Right atrium auricular region (tissue), 2 donors: ENCODE data around the gene SLC4A5. TPM values are rescaled to one million over a fixed set of nuclear protein-coding genes. Genes with fewer than 3 reads are reported as not detected.
"Not testable (repeated sequence)": the region's sequence is repeated elsewhere in the genome, so short reads cannot be mapped to it uniquely, and the experiment has no call there.

ENCODE experiments used
- DNase-seq: peaks from one replicate; pipeline ENCODE4 v3.0.0-alpha.2; 2019; ENCODE audit warnings: low spot score
- H3K27ac ChIP-seq, 2 donors: fragments of 200-600 bp; sonication (generic); 1 replicate in 1 of 2; 2 replicates in 1 of 2; pipeline ENCODE4 v1.5.1; 2016 to 2019
- H3K27me3 ChIP-seq, 2 donors: fragments of 200-600 bp; sonication (generic); one replicate each; pipeline versions ENCODE4 v1.5.1 to v1.6.0; 2017 to 2019
- H3K36me3 ChIP-seq: fragments of 200-600 bp; sonication (generic); one replicate; pipeline ENCODE4 v1.5.1; 2016
- H3K4me1 ChIP-seq, 2 donors: fragments of 200-600 bp; sonication (generic); one replicate each; pipeline versions ENCODE4 v1.5.1 to v1.6.0; 2017 to 2019
- H3K4me3 ChIP-seq, 2 donors: fragments of 200-600 bp; sonication (generic); 1 replicate in 1 of 2; 2 replicates in 1 of 2; pipeline ENCODE4 v1.5.1; 2017 to 2019; ENCODE audit warnings: mild to moderate bottlenecking in 1 of 2, moderate library complexity in 1 of 2
- H3K9me3 ChIP-seq, 2 donors: fragments of 200-600 bp; sonication (generic); one replicate each; pipeline ENCODE4 v1.5.1; 2019
- CTCF ChIP-seq, 2 donors: fragments of 200-600 bp; sonication (generic); IDR thresholded peaks; one replicate each; pipeline ENCODE4 v1.5.1; 2019; ENCODE audit warnings: antibody characterized with exemption in 2 of 2
- total RNA-seq, 2 donors: library from RNA; depleted of rRNA; stranded (reverse); fragments of >200 nt; gene quantifications; one replicate each; pipeline ENCODE4 v1.1.0, GENCODE V29; 2016

SLC4A5 gene
- total RNA-seq, 2 donors from 2014 or later = 0.28 to 1.3 TPM

GRCh38 chr2:74194799-74195198 lies 148.4 kb downstream of the SLC4A5 start:
- Histone ChIP-seq H3K9me3 (no peaks in the 10 kb centered on the region), H3K27ac (no peak overlapping the region), H3K4me1 (peaks cover 0 to 12% of the 10 kb centered on the region in 2 donors), H3K36me3 (no peaks in the 10 kb centered on the region), H3K27me3 (no peaks in the 10 kb centered on the region), H3K4me3 (no peak overlapping the region)
- DNase-seq = no peak
- TF ChIP-seq CTCF (IDR thresholded peaks at IDR 0.05) = no peak

DNA sequence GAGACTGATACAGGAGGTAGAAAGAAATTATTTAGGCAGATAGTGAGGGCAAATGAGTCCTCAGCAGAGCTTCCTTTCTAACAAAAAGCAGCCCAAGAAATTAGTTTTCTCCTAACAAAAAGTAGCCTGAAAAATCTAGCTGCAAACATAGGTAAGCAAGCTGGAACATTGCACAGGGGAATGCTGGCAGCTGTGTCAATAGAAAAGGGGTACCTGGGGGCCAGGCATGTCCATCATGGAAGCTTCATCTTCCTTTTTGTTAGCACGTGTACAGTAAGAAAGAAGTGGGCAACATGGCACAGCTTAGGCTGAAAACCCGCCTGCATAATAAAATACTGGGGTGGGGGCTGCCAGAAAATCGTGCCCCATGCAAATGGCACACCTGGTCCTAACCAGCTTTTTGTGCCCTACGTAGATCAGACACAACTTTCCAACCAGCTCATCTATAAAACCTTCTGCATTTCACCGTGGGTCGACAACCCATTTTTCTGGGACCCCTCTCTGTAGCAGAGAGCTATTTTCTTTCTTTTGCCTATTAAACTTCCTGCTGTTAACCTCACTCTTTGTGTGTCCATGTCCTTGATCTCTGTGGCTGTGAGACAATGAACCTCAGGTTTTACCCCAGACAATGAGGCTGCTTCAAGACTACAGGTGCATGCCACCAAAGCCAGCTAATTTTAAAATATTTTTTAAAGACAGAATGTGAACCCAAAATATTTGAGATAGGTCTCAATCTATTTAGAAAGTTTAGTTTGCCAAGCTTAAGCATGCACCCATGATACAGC lies 151.4 kb downstream of the SLC4A5 start:
- TF ChIP-seq CTCF (IDR thresholded peaks at IDR 0.05) = no peak
- H3K9me3 ChIP-seq = no peaks in the 10 kb centered on the region
- no peaks in the 10 kb centered on the region for H3K36me3 ChIP-seq
- H3K27me3 ChIP-seq = no peaks in the 10 kb centered on the region
- H3K4me3 ChIP-seq = no peak overlapping the region
- H3K4me1 ChIP-seq = no peaks in the 10 kb centered on the region
- H3K27ac ChIP-seq = no peak overlapping the region
- DNase-seq = no peak

DNA sequence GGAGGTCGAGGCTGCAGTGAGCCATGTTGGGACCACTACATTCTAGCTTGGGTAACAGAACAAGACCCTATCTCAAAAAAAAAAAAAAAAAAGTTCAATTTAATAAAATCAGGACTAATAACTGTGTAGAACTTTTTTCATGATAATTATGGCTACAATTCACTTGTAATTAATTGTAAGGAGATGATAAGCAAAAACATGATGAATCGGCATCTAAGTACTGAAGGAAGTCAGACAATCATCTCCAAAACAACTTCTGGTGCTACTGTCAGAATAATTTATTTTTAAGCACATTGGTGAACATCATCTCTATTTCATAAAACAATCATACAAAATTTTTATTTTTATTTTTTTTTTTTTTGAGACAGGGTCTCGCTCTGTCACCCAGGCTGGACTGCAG lies 154.5 kb downstream of the SLC4A5 start:
- no peak for TF ChIP-seq CTCF (IDR thresholded peaks at IDR 0.05)
- Histone ChIP-seq H3K36me3 (no peaks in the 10 kb centered on the region), H3K4me3 (no peak overlapping the region), H3K4me1 (no peaks in the 10 kb centered on the region), H3K27me3 (no peaks in the 10 kb centered on the region), H3K9me3 (no peaks in the 10 kb centered on the region), H3K27ac (no peak overlapping the region)
- no peak for DNase-seq

GRCh38 chr2:74188018-74188601 lies 155.1 kb downstream of the SLC4A5 start:
- H3K36me3 ChIP-seq = no peaks in the 10 kb centered on the region
- H3K4me1 ChIP-seq = no peaks in the 10 kb centered on the region
- no peak for DNase-seq
- H3K9me3 ChIP-seq = no peaks in the 10 kb centered on the region
- H3K27ac ChIP-seq = no peak overlapping the region
- no peaks in the 10 kb centered on the region for H3K27me3 ChIP-seq
- H3K4me3 ChIP-seq = no peak overlapping the region
- no peak for TF ChIP-seq CTCF (IDR thresholded peaks at IDR 0.05)

DNA sequence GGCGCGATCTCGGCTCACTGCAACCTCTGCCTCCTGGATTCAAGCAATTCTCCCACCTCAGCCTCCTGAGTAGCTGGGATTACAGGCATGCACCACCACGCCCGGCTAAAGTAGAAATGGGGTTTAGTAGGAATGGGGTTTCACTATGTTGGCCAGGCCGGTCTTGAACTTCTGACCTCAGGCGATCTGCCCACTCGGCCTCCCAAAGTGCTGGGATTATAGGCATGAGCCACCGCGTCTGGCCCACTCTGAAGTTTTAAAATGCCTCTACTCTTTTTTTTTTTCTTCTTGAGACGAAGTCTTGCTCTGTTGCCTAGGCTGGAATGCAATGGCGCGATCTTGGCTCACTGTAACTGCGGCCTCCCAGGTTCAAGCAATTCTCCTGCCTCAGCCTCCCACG lies 156.5 kb downstream of the SLC4A5 start:
- not testable (repeated sequence) for H3K27ac ChIP-seq, H3K4me1 ChIP-seq, DNase-seq, H3K4me3 ChIP-seq, H3K27me3 ChIP-seq, H3K9me3 ChIP-seq, H3K36me3 ChIP-seq

GRCh38 chr2:74186038-74186437 lies 157.2 kb downstream of the SLC4A5 start:
- DNase-seq = no peak
- Histone ChIP-seq H3K9me3 (no peaks in the 10 kb centered on the region), H3K27ac (no peak overlapping the region), H3K27me3 (no peaks in the 10 kb centered on the region), H3K4me1 (no peaks in the 10 kb centered on the region), H3K36me3 (no peaks in the 10 kb centered on the region), H3K4me3 (no peak overlapping the region)
- no peak for TF ChIP-seq CTCF (IDR thresholded peaks at IDR 0.05)
